Prostate gland (tissue), 2 donors: Measurements from ENCODE around the gene MS4A3.
"Not testable (repeated sequence)": the region's sequence is repeated elsewhere in the genome, so short reads cannot be mapped to it uniquely, and the experiment has no call there.

Experiments used
- POLR2AphosphoS5 ChIP-seq: sonication (generic); formaldehyde crosslinking; IDR thresholded peaks from one replicate; pipeline ENCODE4 v1.6.1; 2017; ENCODE audit warnings: antibody characterized with exemption
- TF ChIP-seq, protein P1 (sequence below), 4 experiments: fragments of 200-600 bp in 2 of 4; fragments of 450-650 bp in 2 of 4; sonication (generic) in 2 of 4; IDR thresholded peaks; 1 replicate in 3 of 4; 2 replicates in 1 of 4; pipeline ENCODE4 v1.5.1; 2016 to 2019; ENCODE audit warnings: antibody characterized with exemption in 4 of 4, mild to moderate bottlenecking in 2 of 4, moderate library complexity in 2 of 4

DNA sequence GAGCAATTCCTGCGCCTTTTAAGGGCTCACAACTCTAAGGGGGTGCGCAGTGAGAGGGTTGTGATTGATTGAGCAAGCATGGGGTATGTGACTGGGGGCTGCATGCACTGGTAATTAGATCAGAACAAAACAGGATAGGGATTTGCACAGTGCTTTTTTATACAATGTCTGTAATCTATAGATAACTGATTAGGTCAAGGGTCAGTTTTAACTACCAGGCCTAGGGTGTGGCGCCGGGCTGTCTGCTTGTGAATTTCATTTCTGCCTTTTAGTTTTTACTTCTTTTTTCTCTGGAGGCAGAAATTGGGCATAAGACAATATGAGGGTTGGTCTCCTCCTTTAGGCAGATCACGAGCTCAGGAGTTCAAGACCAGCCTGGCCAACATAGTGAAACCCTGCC lies 52.2 kb downstream of the MS4A3 start:
- TF ChIP-seq, protein P1, sequence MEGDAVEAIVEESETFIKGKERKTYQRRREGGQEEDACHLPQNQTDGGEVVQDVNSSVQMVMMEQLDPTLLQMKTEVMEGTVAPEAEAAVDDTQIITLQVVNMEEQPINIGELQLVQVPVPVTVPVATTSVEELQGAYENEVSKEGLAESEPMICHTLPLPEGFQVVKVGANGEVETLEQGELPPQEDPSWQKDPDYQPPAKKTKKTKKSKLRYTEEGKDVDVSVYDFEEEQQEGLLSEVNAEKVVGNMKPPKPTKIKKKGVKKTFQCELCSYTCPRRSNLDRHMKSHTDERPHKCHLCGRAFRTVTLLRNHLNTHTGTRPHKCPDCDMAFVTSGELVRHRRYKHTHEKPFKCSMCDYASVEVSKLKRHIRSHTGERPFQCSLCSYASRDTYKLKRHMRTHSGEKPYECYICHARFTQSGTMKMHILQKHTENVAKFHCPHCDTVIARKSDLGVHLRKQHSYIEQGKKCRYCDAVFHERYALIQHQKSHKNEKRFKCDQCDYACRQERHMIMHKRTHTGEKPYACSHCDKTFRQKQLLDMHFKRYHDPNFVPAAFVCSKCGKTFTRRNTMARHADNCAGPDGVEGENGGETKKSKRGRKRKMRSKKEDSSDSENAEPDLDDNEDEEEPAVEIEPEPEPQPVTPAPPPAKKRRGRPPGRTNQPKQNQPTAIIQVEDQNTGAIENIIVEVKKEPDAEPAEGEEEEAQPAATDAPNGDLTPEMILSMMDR (IDR thresholded peaks at IDR 0.05): not testable (repeated sequence)
- not testable (repeated sequence) for TF ChIP-seq POLR2AphosphoS5
